ENCODE data around the gene MYL6.

DNA sequence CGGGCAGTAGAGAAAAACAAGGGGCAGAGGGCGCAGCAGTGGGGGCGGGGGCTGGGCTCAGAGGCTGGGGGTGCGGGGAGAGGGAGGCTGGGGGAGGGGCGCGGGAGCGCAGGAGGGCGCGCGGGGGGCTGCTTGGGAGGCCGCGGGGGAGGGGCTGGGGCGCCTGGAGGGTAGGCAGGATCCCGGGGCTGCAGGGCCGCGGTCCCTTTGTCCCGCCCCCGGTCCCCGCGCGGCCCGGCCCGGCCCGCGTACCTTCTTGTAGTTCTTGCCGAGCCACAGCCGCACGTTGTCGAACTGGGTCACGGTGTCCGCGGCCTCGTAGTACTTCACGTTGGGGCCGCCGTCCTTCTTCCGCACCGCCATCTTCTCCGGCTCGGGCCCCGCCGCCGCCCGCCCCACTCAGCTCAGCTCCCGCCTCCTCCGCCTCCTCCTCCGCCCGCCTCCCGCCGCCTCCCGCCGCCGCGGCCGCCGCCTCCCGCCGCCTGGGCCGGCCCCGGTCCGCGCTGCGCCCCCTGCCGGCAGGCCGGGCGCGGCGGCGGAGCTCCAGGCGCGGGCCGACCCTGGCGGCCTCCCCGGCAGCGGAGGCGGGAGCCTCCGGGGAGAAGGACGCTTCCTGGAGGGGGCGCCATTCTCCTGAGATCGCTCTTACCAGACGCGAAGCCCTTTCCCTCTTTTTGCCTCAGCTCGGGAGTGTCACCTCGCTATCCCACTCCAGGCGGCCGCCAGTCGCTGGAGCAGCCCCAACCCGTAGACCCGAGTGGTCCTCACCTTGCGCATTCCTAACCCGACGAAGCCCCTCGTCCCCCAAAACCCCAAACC, 31.1 kb downstream of the MYL6 start, which contains the start of gene SMARCC2:
- TF ChIP-seq CTCF (IDR thresholded peaks at IDR 0.05) (no peak; the same call in 1 of the 2 replicates), SP1 (CRISPR knock-in tag; conservative IDR thresholded peaks at IDR 0.05) (peak; percentile 43), ETV6 (CRISPR knock-in tag; IDR thresholded peaks at IDR 0.05) (no peak; the same call in 1 of the 2 replicates), ZSCAN18 (CRISPR knock-in tag; IDR thresholded peaks at IDR 0.05) (no peak), FOXK1 (CRISPR knock-in tag; IDR thresholded peaks at IDR 0.05) (no peak), CREB1 (CRISPR knock-in tag; IDR thresholded peaks at IDR 0.05) (no peak), NFE2L1 (CRISPR knock-in tag; IDR thresholded peaks at IDR 0.05) (no peak), AFF4 (CRISPR knock-in tag; IDR thresholded peaks at IDR 0.05; ENCODE audit: borderline replicate concordance) (no peak)
